Hippocampal formation (tissue), 2 donors: ENCODE results near the gene CACNA2D2.

Experiments used
- DNase-seq, 2 donors: peaks; one replicate each; lab custom pipeline; 2025; lab: John Stamatoyannopoulos, UW

CACNA2D2 gene

DNA sequence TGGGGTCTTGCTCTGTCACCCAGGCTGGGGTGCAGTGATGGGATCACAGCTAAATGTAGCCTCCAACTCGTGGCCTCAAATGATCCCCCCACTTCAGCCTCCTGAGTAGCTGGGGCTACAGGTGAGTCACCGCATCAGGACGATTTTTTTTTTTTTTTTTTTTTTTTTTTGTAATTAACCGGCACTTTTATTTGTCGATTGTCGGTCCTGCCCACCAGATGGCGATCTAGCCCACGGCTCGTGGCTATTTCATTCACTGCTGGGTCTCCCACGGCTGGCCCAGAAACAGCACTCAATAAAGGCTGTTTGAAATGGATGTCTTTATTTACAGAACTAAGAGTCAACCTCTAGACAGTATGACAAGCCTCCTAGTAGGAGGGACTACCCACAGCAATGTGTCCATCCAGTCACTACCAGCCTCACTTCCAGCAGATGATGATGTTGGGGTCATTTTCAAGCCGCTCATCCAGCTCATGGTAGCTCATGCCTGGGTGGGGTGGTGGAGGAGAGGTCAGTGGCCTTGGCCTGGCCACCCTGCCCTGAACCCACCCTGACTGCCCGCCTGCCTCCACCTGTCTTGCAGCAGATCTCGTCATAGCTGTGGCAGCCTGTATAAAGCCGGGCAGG, 156.1 kb downstream of the CACNA2D2 start:
- peak; percentile 44 to 51 for DNase-seq

DNA sequence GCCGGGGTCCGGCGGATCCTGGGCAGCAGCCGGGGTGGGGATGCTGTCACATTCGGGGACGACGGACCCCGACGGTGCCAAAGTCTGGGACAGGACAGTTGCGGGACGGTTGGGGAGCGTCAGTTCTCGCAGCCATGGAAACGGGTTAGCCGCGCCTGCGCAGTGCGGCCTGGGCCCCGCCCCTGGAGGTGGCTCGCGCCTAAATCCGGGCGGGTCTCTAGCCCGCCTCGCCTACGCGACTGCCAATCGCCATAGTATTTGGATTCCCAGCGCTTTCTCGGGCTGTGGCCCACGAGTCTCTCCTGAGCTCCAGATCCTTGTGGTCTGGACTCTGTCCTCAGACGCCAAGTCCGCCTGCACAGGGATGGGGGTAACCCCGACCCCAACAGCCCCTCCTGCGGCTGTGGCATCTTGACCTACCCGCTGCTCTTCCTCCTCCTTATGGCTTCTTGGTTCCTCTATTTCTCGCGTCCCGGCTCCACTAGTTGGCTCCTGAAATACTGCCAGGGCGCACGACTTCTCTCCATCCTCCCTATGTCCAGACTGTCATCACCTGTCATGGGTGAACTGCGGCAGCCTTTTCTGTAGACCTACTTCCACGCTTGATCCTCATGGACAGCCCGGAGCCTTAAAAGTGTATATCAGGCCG, 157.7 kb downstream of the CACNA2D2 start, which contains the start of gene ZMYND10:
TSS of gene ZMYND10 (minus strand) at position 147 of the 649 bp plus-strand sequence. CDS start 153 bp downstream, outside the sequence.
- no peak for DNase-seq

DNA sequence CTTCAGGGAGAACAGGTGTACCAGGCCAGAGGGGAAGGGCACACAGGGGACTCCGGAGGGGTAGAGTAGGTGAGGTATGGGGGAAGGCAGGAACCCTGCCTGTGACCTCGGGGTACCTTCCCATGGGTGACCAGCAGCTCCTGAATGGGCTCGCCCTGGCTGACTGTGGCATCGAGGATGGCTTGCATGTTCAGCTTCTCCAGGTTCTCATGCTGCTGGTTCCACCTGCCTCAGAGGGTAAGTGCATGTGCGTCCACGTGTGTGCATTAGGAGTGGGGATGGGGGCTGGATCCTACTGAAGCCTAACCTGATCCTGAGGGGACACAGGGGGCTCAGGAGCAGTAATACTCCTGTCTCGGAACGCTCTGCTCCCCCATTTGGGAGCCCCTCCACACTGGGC, 158.4 kb downstream of the CACNA2D2 start:
- DNase-seq = no peak

GRCh38 chr3:50342813-50343633, 160.4 kb downstream of the CACNA2D2 start:
- DNase-seq = no peak

GRCh38 chr3:50341996-50342650, 161.3 kb downstream of the CACNA2D2 start:
- no peak for DNase-seq

DNA sequence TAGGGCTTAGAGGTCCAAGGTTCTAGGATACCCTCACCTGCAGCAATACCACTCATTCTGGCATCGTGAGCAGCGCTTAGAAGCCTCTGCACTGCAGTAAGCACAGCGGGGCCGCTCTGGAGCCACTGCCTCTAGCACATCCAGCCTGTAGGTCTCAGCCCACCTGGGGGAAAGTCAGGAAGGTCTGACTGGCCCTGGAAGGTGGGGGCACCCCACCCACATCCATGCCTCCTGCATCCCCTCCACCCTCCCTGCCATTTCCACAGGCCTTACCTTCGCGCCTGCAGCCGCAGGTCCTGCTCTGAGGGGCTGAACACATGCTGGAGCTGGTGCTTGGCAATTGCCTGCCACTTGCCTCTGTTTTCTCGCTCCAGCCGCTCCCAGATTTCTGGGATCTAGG, 161.9 kb downstream of the CACNA2D2 start:
- DNase-seq = no peak

DNA sequence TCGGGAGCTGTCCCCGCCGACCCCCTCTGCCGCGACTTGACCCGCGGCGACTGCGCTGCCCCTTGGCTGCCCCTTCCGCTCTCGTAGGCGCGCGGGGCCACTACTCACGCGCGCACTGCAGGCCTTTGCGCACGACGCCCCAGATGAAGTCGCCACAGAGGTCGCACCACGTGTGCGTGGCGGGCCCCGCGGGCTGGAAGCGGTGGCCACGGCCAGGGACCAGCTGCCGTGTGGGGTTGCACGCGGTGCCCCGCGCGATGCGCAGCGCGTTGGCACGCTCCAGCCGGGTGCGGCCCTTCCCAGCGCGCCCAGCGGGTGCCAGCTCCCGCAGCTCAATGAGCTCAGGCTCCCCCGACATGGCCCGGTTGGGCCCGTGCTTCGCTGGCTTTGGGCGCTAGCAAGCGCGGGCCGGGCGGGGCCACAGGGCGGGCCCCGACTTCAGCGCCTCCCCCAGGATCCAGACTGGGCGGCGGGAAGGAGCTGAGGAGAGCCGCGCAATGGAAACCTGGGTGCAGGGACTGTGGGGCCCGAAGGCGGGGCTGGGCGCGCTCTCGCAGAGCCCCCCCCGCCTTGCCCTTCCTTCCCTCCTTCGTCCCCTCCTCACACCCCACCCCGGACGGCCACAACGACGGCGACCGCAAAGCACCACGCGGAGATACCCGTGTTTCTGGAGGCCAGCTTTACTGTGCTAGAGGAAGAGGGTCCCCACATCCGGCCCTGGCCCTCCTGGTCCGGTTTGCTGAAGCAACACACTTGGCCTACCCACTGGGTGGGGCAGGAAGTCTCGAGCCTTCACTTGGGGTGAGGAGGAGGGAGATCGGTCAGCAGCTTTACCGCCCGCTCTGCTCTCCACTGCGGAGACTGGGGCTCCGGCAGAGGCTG, 162.7 kb downstream of the CACNA2D2 start, which contains the start of gene RASSF1:
TSS of gene RASSF1 (minus strand) at position 389 of the 882 bp plus-strand sequence. CDS start at position 358, 31 bp downstream.
- peak in 1 of 2 donors; percentile 25 for DNase-seq

- no peak for DNase-seq
Measured at GRCh38 chr3:50340147-50340447, 163.3 kb downstream of the CACNA2D2 start.

DNA sequence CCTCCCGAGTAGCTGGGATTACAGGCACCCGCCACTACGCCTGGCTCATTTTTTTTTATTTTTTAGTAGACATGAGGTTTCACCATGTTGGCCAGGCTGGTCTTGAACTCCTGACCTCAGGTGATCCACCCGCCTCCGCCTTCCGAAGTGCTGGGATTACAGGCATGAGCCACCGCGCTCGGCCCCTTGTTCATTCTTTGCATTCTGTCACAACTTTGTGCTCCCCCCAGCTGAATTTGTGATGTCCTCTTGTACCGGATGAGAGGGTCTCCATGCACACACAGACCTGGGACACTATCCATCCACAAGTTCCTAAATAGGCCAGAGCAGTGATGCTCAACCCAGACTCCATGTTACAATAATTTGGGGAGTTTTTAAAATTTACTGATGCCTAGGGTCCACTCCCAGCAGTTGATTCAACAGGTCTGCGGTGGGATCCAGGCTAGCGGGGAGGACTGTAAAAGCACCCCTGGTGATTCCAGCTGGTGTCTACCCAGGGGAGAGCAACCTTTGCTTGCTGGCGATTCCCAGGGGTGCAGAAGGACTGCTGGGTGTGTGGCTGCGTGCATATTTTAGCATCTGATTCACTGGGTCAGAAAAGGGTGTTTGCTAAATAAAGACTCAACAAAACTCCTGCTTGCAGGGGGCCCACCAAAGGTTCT, 163.8 kb downstream of the CACNA2D2 start:
- DNase-seq = no peak

DNA sequence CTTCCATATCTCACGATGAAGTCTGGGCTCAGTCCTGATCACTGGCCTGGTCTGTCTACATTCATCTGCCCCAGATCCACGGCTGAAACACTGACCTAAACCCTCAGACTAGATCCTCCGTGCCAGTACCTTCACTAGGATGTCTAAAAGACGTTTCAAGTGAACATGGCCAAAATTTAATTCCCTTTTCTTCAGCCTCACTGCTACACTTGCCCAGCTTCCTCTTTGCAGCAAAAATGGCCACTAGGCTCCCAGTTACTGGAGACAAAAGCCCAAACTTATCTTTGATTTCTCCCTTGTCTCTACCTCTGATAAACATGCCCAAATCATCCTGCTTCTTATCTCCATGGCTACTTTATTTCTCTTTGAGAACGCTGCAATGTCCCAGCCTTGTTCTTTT, 164.5 kb downstream of the CACNA2D2 start:
- no peak for DNase-seq

- DNase-seq = peak; percentile 94 to 97
Measured at GRCh38 chr3:50337175-50337861, 166.1 kb downstream of the CACNA2D2 start.

DNA sequence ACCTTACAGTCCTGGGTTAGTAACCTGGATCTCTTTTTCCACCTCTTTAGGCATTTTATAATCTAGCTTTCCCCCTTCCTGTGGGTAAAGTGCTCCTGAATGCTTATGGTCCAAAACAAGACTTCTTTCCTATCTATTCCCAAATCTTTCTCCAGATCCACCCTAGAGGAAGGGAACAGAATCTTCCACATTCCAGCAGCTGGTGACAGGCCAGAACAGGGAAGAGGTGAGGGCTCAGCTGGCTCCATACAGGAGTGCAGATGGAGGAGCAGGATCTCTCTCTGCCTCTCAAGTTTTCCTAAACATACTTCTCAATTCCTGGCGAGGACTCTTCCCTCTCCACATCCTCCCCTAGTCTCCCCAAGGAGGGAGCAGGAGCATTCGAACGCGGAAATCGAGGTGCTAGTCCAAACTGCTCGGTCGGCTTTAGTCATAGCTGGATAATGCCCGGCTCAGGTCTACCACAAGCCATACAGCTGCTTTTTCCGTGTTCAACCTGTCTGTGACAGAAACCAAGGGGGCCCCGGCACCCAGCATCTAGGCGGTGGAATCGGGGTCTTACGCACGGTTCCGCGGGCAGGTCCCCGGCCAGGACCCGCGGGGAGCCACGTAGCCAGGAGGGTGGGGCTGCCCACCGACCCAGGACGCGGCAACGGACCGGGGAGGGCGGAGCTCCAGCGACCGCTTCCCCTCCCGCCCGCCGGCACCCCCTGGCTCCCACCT, 166.8 kb downstream of the CACNA2D2 start:
- no peak for DNase-seq

DNA sequence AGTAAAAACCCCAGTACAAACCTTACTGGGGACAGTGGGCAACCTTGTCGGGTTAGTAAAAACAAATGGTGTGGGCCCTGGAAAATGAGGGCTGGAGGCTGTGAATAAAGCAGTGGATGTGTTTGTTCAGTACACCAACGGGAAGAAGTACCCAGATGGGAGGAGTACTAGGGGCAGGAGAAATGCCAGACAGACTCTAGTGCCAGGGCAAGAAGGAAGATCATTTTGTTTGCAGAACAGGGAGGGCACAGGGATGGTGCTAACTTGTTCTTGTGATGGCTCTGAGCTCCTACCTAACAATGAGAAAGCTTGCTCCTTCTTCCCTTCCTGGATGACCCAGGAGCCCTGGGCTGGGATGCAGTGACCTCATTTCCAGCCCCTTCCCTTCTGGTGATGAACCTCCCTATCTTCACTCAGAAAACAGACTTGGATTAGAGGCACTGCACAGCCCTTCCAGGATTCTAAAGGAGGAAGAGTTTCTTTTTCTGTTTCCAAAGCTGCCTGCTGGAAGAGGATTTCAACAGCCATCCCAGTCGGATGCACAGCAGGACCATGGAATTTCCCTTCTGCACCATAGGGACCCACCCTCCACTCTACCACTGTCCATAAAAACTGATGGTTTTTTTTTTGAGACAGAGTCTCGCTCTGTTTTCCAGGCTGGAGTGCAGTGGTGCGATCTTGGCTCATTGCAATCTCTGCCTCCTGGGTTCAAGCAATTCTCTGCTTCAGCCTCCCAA, 168.9 kb downstream of the CACNA2D2 start:
- no peak for DNase-seq

DNA sequence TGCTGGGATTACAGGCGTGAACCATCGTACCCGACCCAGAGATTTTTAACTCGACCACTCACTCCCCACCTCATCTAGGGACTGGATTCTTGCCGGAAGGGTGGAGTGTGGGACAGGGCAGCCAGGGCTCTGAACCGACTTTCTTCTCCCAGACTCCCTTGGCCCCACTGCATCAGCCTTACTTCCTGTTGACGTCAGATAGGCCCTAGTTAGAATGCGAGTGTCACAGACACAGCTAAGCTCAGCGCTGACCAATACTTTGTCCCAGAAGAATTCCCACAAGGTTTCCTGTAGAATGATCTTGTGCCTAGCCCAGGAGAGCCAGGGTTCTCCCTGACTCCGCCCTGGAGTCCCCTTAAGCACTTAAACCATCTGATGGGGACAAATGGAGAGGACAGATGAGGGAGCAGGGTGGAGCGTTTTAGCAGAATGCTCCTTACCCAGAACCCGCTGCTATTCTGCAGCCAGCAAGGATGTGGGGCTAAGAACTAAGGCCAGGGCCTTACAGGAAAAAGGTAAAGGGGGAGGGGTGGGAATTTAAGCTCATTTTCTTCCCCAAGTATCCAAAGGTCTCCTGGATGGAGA, 169.6 kb downstream of the CACNA2D2 start:
- DNase-seq = no peak

GRCh38 chr3:50331364-50331907, 172.0 kb downstream of the CACNA2D2 start:
- DNase-seq = no peak

- DNase-seq = no peak
Measured at GRCh38 chr3:50330330-50330729, 173.1 kb downstream of the CACNA2D2 start.

- DNase-seq = peak; percentile 94 to 95
Measured at GRCh38 chr3:50327943-50328691, 175.3 kb downstream of the CACNA2D2 start, which contains the start of gene TUSC2. Gene TUSC2 (minus strand): TSS chr3:50328223. CDS start chr3:50328099, 124 bp downstream.
